HFF-Myc (cell line): ENCODE results near the gene LCORL.

ENCODE experiments used
- DNase-seq: peaks from one replicate; pipeline ENCODE4 v3.0.0-alpha.2; 2011; ENCODE audit warnings: low read depth; ENCODE audit errors: extremely low read depth
- H3K4me3 ChIP-seq: replicated peaks from 2 replicates; pipeline ENCODE4 v1.5.1; 2011; ENCODE audit warnings: low read depth, mild to moderate bottlenecking, control low read depth, low read length
- CTCF ChIP-seq: IDR thresholded peaks from 2 replicates; pipeline ENCODE4 v1.5.1; 2012; ENCODE audit warnings: mild to moderate bottlenecking, low read depth, low read length, control low read depth; ENCODE audit errors: missing control alignments

LCORL gene

GRCh38 chr4:18052158-18052557 is 30.6 kb upstream of the LCORL start:
- no peak overlapping the region for H3K4me3 ChIP-seq
- DNase-seq: no peak
- no peak for TF ChIP-seq CTCF

GRCh38 chr4:18051281-18051680 is 29.7 kb upstream of the LCORL start:
- no peak overlapping the region for H3K4me3 ChIP-seq
- TF ChIP-seq CTCF: no peak
- no peak for DNase-seq

GRCh38 chr4:18050448-18050847 is 28.9 kb upstream of the LCORL start:
- TF ChIP-seq CTCF: no peak
- H3K4me3 ChIP-seq: no peak overlapping the region
- no peak for DNase-seq

GRCh38 chr4:18049446-18049845 is 27.9 kb upstream of the LCORL start:
- no peak for TF ChIP-seq CTCF
- no peak for DNase-seq
- H3K4me3 ChIP-seq: no peak overlapping the region

- peak; percentile 15 for TF ChIP-seq CTCF
- DNase-seq: no peak
- no peak overlapping the region for H3K4me3 ChIP-seq
These were observed 21.2 kb upstream of the LCORL start for GRCh38 chr4:18042754-18043153.

GRCh38 chr4:18042012-18042411 is 20.5 kb upstream of the LCORL start:
- TF ChIP-seq CTCF: no peak
- no peak overlapping the region for H3K4me3 ChIP-seq
- DNase-seq: no peak

- no peak overlapping the region for H3K4me3 ChIP-seq
- no peak for DNase-seq
- no peak for TF ChIP-seq CTCF
These were observed 19.6 kb upstream of the LCORL start for GRCh38 chr4:18041114-18041513.
